MG63 (cell line): ENCODE data around the gene LRRC8D. TPM values are rescaled to one million over a fixed set of nuclear protein-coding genes. Genes with fewer than 3 reads are reported as not detected.

Experiments
- total RNA-seq: library from RNA; depleted of rRNA; stranded (reverse); fragments of >200 nt; shearing (Covaris generic); gene quantifications from 2 replicates; pipeline ENCODE4 v1.2.3, GENCODE V29; 2014; ENCODE audit warnings: low replicate concordance; rRNA removed

Gene LRRC8D
- total RNA-seq, 1 experiment from 2014 or later = 21.5 TPM

Other genes with a start within 250 kb of the LRRC8D start
- gene LRRC8C, start 187.9 kb upstream of the LRRC8D start, total RNA-seq = 0.05 and 0.43 TPM in 2 replicates
- 1.1 and 1.4 TPM in 2 replicates for gene ZNF326, start 174.1 kb downstream of the LRRC8D start, total RNA-seq